ENCODE results near the gene ZSCAN5A.
"Not testable (repeated sequence)": the region's sequence is repeated elsewhere in the genome, so short reads cannot be mapped to it uniquely, and the experiment has no call there.

The ZSCAN5A gene

GRCh38 chr19:56191711-56192110, 122.9 kb downstream of the ZSCAN5A start:
- no peak overlapping the region for H3K4me3 Mint-ChIP-seq
- no peaks in the 10 kb centered on the region for H3K27me3 Mint-ChIP-seq
- H3K27ac Mint-ChIP-seq, result no peak overlapping the region
- H3K9me3 Mint-ChIP-seq, result no peaks in the 10 kb centered on the region
- no peaks in the 10 kb centered on the region for H3K4me1 Mint-ChIP-seq
- DNase-seq, result no peak
- CTCF ChIA-PET, result interaction anchor here (1.5 kb wide), 1 partner anchor 61 kb away, joined by 4 read pairs; no protein-coding TSS in a partner anchor
- H3K36me3 Mint-ChIP-seq, result no peaks in the 10 kb centered on the region

GRCh38 chr19:56191115-56191514, 123.5 kb downstream of the ZSCAN5A start:
- H3K4me1 Mint-ChIP-seq, result no peaks in the 10 kb centered on the region
- CTCF ChIA-PET, result no interaction called here
- H3K4me3 Mint-ChIP-seq, result no peak overlapping the region
- H3K9me3 Mint-ChIP-seq, result no peaks in the 10 kb centered on the region
- no peak overlapping the region for H3K27ac Mint-ChIP-seq
- DNase-seq, result no peak
- H3K36me3 Mint-ChIP-seq, result no peaks in the 10 kb centered on the region
- no peaks in the 10 kb centered on the region for H3K27me3 Mint-ChIP-seq

GRCh38 chr19:56189785-56190184, 124.9 kb downstream of the ZSCAN5A start:
- peaks cover 6% of the 10 kb centered on the region for H3K4me1 Mint-ChIP-seq
- H3K4me3 Mint-ChIP-seq, result no peak overlapping the region
- no peaks in the 10 kb centered on the region for H3K36me3 Mint-ChIP-seq
- H3K9me3 Mint-ChIP-seq, result no peaks in the 10 kb centered on the region
- no peak for DNase-seq
- H3K27me3 Mint-ChIP-seq, result no peaks in the 10 kb centered on the region
- H3K27ac Mint-ChIP-seq, result no peak overlapping the region
- CTCF ChIA-PET, result no interaction called here

- no peak for DNase-seq
- Mint-ChIP-seq H3K36me3 (no peaks in the 10 kb centered on the region), H3K27me3 (peaks cover 4% of the 10 kb centered on the region), H3K4me1 (no peaks in the 10 kb centered on the region), H3K27ac (no peak overlapping the region), H3K4me3 (no peak overlapping the region), H3K9me3 (no peaks in the 10 kb centered on the region)
- CTCF ChIA-PET, result interaction anchor here (2.1 kb wide), 1 partner anchor 97 kb away, joined by 5 read pairs; no protein-coding TSS in a partner anchor
Observed at GRCh38 chr19:56177564-56178243, 136.9 kb downstream of the ZSCAN5A start.

GRCh38 chr19:56176881-56177280, 137.8 kb downstream of the ZSCAN5A start:
- DNase-seq, result no peak
- Mint-ChIP-seq H3K36me3 (no peaks in the 10 kb centered on the region), H3K9me3 (no peaks in the 10 kb centered on the region), H3K27ac (no peak overlapping the region), H3K4me1 (no peaks in the 10 kb centered on the region), H3K4me3 (no peak overlapping the region), H3K27me3 (peaks cover 6% of the 10 kb centered on the region)
- CTCF ChIA-PET, result interaction anchor here (0.7 kb wide), 1 partner anchor 97 kb away, joined by 3 read pairs; no protein-coding TSS in a partner anchor

- not testable (repeated sequence) for DNase-seq, H3K9me3 Mint-ChIP-seq, H3K36me3 Mint-ChIP-seq, H3K27ac Mint-ChIP-seq, H3K4me1 Mint-ChIP-seq, H3K4me3 Mint-ChIP-seq, H3K27me3 Mint-ChIP-seq
- CTCF ChIA-PET, result interaction anchor here (0.6 to 1.4 kb wide), 3 partner anchors 97 to 345 kb away, joined by 3 to 4 read pairs (median 3); partner anchors contain the start of gene NLRP11
Observed at GRCh38 chr19:56176310-56176709, 138.3 kb downstream of the ZSCAN5A start.

- H3K4me1 Mint-ChIP-seq, H3K4me3 Mint-ChIP-seq, H3K27ac Mint-ChIP-seq, H3K27me3 Mint-ChIP-seq, H3K9me3 Mint-ChIP-seq, DNase-seq, H3K36me3 Mint-ChIP-seq: not testable (repeated sequence)
- CTCF ChIA-PET, result interaction anchor here (0.6 to 1.4 kb wide), 2 partner anchors 97 to 344 kb away, joined by 3 to 4 read pairs; partner anchors contain the start of gene NLRP11
Observed at GRCh38 chr19:56175861-56176307, 138.8 kb downstream of the ZSCAN5A start, which contains the start of gene GALP. Gene GALP, plus strand, starts transcription at chr19:56176008. Its CDS starts 1,101 bp downstream, at chr19:56177109.

GRCh38 chr19:56174550-56174949, 140.1 kb downstream of the ZSCAN5A start:
- Mint-ChIP-seq H3K27ac (no peak overlapping the region), H3K4me3 (no peak overlapping the region), H3K36me3 (no peaks in the 10 kb centered on the region), H3K9me3 (no peaks in the 10 kb centered on the region), H3K4me1 (no peaks in the 10 kb centered on the region), H3K27me3 (peaks cover 10% of the 10 kb centered on the region)
- DNase-seq, result no peak
- CTCF ChIA-PET, result interaction anchor here (1.3 kb wide), 2 partner anchors 98 to 159 kb away, joined by 3 to 5 read pairs; no protein-coding TSS in a partner anchor

GRCh38 chr19:56174086-56174485, 140.6 kb downstream of the ZSCAN5A start:
- Mint-ChIP-seq H3K27ac (no peak overlapping the region), H3K4me1 (no peaks in the 10 kb centered on the region), H3K9me3 (no peaks in the 10 kb centered on the region), H3K36me3 (no peaks in the 10 kb centered on the region), H3K4me3 (no peak overlapping the region), H3K27me3 (peaks cover 10% of the 10 kb centered on the region)
- no peak for DNase-seq
- CTCF ChIA-PET, result interaction anchor here (1.1 to 1.3 kb wide), 3 partner anchors 79 to 159 kb away, joined by 3 to 5 read pairs (median 3); no protein-coding TSS in a partner anchor
